HG03097 (cell line): ENCODE data around the gene UBXN6.

Experiments used
- ATAC-seq: cut with Tn5 transposase; IDR thresholded peaks from one replicate; pipeline ENCODE4 v1.9.1; 2021; ENCODE audit not compliant: unreplicated experiment, low FRiP score

UBXN6 gene

DNA sequence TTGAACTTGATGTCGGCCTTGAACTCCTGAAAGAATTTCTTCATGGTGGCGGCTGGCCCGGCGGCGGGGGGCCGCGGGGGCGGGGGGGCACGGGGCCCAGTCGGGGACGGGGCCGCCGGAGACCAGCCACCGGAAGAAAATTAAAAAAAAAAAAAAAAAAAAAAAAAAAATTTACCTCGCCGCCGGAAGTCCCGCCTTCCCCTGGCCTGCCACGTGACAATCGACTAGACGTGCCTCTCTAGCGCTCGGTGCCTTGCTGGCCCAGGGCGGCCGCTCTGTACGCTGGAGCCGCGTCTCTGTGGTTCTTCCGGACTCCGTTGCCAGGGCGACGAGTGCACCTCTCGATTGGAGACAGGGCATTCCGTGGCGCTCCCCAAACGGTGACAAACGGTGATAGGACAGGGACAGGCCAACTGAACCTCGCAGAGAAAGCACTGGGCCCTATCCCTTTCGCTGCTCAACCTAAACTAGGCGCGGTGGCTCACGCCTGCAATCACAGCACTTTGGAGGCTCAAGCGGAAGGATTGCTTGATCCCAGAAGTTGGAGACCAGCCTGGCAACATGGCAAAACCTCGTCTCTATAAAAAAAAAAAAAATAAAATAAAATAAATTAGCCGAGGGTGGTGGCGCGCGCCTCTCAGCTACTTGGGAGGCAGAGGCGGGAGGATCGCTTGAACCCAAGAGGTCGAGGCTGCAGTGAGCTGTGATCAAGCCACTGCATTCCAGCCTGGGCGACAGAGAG, at the start of gene UBXN6:
UBXN6 (minus strand) TSS at position 141 of the 742 bp plus-strand sequence; CDS start at position 44, 97 bp downstream.
- peak; percentile 89 for ATAC-seq

- ATAC-seq, result no peak
Measured at GRCh38 chr19:4507150-4507452, 49.5 kb upstream of the UBXN6 start.

DNA sequence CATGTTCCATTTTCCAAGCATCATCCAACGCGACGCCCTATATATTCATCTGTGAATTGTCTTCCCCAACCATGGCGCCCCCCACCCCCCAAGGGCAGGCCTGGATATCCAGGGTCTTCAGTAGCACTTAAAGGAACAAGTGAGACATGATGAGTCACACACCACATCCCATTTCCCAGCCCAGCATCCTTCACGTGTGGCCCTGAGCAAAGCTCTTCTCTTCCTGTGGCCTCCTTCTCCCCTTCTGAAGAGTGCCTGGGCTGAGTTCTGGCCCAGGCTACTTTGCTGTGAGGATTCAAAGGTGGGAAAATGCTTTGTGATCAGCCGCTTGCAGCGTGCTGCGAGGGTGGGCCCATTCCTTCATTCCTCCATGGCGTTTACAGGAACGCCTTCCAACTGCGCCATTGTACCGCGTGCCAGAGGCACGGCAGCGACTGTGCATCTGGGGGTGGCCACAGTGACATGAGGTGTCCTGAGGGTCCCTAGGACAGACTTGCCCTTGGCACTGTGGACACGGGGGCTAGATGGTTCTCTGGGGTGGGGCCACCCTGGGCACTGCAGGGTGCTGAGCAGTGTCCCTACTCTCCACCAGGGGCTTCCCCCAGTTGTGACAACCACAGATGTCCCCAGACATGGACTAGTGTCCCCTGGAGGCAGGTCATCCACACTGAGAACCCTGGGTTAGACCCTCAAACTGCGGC, 49.0 kb upstream of the UBXN6 start:
- ATAC-seq, result no peak

GRCh38 chr19:4505570-4506448, 48.2 kb upstream of the UBXN6 start:
- no peak for ATAC-seq

GRCh38 chr19:4504891-4505569, 47.4 kb upstream of the UBXN6 start:
- no peak for ATAC-seq

- no peak for ATAC-seq
Measured at GRCh38 chr19:4504297-4504701, 46.7 kb upstream of the UBXN6 start.

DNA sequence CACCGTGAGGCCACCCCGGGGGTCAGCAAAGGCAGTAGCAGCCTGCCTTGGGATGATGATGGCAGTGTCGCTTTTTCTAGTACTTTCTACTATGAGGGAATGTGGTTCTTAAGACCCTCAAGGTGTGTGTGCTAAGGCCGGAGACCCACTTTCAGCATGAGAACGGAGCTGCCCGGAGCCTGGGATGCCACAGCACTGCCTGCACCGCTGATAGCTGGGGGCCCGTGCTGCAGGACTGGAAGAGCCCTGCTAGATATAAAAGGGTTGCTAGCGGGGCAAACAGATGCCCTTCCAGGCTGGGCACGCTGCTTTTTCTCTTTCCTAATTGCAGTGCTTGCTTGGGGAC, 46.2 kb upstream of the UBXN6 start:
- no peak for ATAC-seq

- no peak for ATAC-seq
Measured at GRCh38 chr19:4503132-4503824, 45.7 kb upstream of the UBXN6 start.

DNA sequence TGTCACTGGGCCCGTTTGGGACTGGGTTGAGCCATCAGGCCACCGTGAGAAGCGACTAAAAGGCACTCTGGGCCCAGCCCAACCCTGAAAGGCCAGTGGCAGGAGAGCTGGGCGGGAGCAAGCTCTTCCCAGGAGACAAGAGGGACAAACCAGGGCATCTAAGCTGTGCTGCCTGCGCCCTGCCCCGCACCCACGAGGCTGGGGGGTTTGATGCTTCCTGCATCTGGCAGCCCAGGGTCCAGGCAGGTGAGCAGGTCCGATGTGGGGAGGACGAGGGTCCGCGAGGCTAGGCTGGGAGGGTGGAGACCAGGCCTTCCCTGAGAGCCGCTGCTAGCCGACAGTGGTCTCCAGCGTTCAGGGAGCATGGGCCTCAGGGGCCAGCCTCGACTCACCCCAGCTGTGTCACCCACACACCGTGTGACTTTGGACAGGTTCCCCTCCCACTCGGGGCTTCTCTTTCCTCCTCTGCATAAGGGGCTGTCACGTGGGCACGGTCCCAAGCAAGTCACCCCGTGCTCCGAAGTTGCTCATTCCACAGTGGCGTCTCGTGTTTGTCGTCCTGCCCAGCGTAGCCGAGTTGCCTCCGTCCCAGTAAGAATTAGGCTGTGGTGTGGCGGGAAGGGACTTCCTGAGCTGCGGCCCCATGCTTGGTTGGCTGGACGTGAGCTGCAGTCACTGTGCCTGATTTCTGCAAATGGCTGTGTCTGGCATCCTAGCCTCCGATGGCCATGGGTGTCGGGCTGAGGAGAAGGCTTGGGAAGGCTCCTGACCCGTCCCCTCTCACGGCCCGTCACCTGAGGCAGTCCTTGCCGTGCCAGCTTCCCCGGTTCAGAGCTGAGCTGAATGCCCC, 44.9 kb upstream of the UBXN6 start:
- ATAC-seq, result no peak

DNA sequence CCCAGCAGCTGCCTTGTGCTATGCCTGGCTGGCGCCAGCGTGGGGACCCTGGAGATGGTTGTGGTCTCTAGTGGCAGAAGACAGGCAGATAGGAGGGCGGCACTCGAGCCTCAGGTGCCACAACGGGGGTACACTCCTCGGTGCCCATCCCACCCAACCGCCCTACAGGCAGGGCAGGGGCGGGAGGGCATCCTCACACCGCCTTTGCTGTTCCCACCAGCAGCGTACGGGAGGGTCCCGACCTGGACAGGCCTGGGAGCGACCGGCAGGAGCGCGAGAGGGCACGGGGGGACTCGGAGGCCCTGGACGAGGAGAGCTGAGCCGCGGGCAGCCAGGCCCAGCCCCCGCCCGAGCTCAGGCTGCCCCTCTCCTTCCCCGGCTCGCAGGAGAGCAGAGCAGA, 44.1 kb upstream of the UBXN6 start:
- ATAC-seq, result no peak

- ATAC-seq, result no peak
Measured at GRCh38 chr19:4500841-4501591, 43.4 kb upstream of the UBXN6 start.

DNA sequence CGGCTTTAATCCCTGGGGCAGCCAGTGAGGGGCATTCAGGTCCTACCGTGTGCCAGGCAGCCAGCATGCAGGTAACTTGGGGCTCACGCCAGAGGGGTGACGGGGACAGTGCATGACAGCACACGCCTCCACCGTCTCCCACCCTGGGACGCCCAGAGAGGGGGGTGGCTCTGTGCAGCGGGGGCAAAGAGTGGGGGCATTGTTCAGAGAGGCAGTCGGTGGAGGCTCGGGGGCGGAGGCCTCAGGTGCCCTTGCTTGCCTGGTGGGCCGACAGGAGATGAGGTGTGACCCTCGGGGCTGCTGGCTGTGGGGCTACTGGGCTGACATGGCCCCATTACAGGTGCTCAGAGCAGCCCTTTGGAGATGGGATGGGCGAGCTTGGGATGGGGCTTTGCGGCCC, 42.3 kb upstream of the UBXN6 start:
- no peak for ATAC-seq

GRCh38 chr19:4499318-4499717, 41.7 kb upstream of the UBXN6 start:
- ATAC-seq, result no peak

DNA sequence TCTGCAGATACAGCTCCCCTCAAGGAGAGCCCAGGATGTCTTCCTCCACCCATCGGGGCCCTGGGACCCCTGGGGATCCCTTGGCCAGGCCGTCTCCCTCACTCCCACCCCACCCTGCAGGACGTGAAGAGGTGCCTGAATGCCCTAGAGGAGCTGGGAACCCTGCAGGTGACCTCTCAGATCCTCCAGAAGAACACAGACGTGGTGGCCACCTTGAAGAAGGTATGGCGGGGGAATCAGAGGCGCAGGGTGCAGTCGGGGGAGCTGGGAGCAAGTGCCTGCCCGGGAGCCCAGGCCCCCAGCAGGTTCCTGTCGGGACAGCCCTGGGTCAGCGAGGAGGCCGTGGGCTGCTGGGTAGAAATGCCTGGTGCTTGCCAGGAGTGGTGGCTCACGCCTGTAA, 41.1 kb upstream of the UBXN6 start:
- ATAC-seq, result no peak

GRCh38 chr19:4497770-4498389, 40.3 kb upstream of the UBXN6 start:
- ATAC-seq, result no peak

DNA sequence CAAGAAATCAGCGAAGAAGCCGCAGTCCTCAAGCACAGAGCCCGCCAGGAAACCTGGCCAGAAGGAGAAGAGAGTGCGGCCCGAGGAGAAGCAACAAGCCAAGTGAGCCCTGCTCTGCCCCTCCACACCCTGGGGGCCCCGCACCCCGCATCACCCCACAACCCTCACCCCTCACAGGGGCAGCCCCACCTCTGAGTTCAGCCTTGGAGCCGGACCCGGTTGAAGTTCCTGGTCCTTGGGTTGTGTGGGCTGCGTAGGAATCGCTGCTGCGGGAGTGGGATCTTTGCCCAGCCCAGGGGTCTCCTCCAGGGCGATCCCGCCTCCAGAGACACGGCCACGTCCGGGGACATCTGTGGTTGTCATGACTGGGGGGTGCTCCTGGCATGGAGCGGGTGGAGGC, 38.7 kb upstream of the UBXN6 start:
- no peak for ATAC-seq

GRCh38 chr19:4495471-4495870, 37.9 kb upstream of the UBXN6 start:
- ATAC-seq, result no peak

DNA sequence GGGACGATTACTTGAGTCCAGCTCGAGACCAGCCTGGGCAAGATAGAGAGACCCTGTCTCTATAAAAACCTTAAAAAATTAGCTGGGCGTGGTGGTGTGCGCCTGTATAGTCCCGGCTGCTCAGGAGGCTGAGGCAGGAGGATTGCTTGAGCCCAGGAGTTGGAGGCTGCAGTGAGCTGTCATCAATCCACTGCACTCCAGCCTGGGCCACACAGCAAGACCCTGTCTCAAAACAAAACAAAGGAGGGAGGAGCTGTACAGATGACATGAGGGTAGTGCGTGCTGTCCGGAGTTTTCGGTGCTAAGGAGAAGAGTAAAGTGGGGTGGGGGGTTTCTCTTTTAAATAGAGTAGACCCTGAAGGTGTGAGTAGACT, 37.1 kb upstream of the UBXN6 start:
- no peak for ATAC-seq
